H54 (cell line): ENCODE measurements around the gene PTPRD.

Source experiments
- DNase-seq: peaks from one replicate; pipeline ENCODE4 v3.0.0; 2011; ENCODE audit warnings: low spot score, mixed read lengths; ENCODE audit not compliant: insufficient read length
- FAIRE-seq: peaks from 3 replicates; lab custom pipeline; 2011; peaks lifted over from hg19 to GRCh38; lab: Jason Lieb, UNC
- POLR2A ChIP-seq: IDR thresholded peaks from 2 replicates; pipeline ENCODE4 v1.6.1; 2011; ENCODE audit warnings: low read depth, mild to moderate bottlenecking, low read length

PTPRD gene

DNA sequence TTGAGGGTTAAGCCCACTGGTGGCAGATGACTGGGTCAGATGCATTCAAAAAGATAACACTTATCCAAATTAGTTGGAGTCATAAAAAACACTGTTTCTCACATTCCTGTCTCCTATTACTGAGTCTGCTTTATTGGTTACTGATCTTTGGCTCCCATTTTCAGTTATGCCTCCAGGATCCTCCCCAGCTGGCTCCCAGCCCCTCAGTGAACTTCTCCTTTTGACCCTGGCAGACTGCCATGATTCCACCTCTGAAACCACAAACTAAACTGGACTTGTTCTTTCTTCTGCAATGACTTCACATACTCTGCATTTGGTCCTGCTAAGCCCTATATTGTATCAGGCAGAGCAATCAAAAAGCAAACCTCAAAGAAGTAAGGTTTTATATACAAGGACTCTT is 1952.4 kb downstream of the PTPRD start:
- no peak for DNase-seq
- peak; percentile 67 for FAIRE-seq

DNA sequence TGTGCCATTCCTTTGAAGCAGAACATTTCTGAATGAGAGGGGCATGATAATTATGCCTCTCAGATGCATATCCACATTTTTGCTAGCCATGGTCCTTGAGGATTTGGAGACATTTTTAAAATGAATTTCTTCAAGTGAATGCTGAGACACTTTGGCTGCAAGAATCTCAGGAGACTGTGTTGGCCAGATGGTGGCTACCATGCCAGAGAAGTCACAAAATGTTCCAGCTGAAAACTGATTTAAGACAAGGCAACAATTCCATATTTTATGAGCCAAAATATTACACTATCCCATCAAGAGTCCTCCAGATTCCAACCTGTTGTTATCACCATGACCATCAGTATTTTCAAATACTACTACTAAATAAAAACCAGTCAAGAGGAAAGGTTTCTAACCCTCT is 1953.7 kb downstream of the PTPRD start:
- DNase-seq: no peak
- no peak for TF ChIP-seq POLR2A
- FAIRE-seq: no peak

More for the DNA sequence above, 1952.4 kb downstream of the PTPRD start:
- TF ChIP-seq POLR2A: no peak

DNA sequence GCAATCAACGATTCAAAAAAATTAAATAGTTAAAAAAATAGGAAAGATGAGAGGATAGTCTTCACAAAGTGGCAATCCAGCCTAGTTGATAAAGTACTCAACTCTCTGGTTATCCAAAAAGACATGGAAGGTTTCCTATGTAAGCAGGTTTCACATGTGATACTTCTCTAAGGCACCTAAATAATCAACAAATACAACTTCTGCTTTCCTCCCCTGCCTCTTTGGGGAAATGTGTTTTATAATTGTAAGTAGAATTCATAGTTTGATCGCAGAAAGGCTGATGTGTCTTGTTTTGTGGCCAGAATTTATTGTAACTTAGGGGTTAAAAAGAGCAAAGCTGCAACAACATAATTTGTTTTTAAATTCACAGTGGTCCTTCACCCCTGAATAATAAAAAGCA is 1957.7 kb downstream of the PTPRD start:
- DNase-seq (no peak), FAIRE-seq (no peak)
- TF ChIP-seq POLR2A: no peak

DNA sequence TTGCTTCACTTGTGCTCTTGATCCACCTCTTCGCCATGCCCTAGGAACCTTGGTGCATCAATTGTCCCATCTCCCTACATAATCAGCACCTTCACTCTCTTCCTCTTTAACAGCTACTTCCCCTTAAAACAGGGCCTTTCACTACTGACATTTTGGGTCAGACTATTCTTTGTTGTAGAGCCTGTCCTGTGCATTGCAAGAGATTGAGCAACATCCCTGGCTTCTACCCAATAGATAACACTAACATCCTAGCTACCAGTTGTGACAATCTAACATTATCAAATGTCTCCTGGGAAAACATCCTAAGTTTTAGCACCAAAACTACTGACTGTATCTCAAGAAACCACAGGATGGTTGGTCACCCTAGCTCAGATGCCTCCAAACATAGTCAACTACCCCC is 1958.9 kb downstream of the PTPRD start:
- no peak for FAIRE-seq
- TF ChIP-seq POLR2A: no peak

DNA sequence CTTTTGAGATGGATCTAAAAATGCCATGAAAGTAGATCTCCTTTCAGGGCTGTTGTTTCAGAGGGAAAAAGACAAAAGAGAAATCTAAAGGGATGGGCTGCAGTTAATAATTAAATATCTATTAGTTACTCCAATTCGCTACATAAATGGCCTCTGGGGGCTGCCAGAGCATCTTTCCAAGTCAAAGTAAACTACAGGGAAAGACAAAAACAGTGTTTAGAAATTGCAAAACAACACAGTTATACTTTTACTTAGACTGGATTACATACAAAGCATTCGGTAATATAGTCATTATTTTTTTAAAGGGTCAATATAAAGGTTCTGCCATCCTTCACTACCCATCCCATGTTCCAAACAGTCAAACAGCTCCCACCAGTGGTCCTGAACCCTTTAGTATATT is 1959.7 kb downstream of the PTPRD start:
- FAIRE-seq (no peak), DNase-seq (no peak)
- no peak for TF ChIP-seq POLR2A

More for the DNA sequence above, 1958.9 kb downstream of the PTPRD start:
- no peak for DNase-seq

DNA sequence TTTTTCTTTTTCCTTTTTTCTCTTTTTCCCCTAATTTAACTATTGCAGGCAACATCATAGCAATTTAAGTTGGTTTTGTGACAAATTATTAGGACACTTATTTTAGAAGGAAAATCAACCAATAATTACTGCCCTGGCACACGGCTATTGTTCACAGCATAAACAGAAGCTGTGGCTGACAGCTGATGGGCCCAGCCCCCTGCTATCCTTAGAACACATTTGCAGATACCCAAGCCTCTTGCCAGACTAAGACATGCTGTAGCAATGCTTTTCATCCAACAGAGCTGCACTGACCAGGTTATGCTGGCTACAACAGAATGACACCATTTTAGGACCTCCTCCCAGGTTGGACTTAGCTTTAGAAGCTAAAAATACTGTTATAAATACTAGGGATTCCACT is 1960.5 kb downstream of the PTPRD start:
- TF ChIP-seq POLR2A: no peak
- DNase-seq (no peak), FAIRE-seq (no peak)

DNA sequence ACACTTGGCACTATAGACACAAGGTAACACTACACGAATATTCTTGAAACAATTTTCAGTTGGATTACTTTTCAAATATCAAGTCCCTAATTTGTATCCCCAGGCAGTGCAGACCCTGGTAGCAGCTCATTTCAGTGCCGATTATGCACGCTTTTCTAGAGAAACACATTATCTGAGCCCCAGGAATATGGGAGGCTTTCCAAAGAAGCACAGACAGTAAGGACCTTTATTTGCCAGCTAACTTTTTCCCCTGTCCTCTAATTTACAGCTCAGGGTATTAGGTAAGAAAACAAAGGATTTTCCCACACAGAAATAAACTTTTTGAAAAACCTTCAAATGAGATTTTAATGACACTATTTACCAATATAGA is 1961.0 kb downstream of the PTPRD start:
- DNase-seq (no peak), FAIRE-seq (no peak)
- TF ChIP-seq POLR2A: no peak

DNA sequence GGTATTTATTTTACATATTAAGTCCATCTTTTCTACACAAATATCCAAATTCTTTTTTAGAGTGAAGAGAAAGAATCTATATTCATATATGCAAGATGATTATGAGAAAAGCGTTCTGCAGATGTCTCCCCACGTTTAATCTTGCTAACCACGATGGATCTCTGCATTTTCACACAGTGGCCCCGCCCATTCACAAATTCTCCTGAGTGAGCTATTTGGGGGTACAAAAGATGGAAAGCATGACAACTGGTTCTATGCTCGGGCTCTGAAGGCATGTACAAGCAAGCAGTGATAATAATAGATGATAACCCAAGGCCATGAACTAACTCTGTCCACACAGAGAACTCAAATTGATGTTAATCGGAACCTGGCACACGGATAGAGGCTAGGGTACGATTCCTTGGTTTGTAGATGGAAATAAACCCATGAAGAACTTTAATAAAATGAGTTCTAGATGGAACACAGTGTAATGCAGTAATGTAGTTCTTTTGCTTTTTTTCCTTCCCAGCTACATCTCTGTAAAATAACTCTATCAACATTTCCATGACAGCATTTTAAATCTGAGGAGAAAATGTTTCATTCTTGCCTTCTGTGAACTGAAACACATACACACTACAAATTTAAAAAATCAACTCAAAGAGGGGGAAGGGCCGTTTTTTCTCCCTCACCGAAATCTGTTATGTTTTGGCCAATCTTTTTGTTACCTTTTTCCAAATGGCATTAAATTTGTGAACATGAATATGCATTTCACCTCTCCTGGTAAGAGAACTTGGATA is 1961.5 kb downstream of the PTPRD start:
- FAIRE-seq (no peak), DNase-seq (no peak)
- TF ChIP-seq POLR2A: no peak

DNA sequence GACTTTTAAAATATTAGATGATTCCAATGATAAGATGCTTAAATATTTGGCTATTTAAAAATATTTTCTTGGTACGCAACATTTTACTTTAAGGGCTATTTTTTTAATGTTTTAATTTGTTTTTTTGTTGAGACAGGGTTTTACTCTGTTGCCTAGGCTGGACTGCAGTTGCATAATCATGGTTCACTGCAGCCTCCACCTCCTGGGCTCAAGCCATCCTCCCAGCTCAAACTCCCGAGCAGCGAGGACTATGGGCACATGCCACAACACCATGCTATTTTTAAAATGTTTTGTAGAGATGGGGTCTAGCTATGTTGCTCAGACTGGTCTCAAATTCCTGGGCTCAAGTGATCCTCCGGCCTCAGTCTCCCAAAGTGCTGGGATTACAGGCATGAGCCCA is 1963.0 kb downstream of the PTPRD start:
- no peak for FAIRE-seq
- DNase-seq: no peak
- no peak for TF ChIP-seq POLR2A

DNA sequence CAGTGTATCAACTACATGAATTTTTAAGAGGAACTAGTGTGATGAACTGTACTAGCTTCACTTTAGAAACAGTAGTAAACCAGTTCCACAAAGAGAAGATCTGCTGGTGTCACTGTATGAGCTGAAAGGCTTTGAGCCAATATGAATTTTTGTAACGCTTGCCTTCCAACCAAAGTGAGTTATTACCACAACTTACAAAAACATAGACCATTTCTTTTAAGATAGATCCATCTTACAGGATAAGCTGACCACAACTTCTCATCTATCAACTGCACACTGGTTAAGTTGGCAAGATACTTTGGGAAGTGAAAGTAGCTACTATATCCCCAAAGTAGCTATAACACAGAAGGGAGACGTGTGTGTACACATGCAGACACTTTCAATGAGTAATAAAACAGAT is 1963.6 kb downstream of the PTPRD start:
- DNase-seq (no peak), FAIRE-seq (peak; percentile 43)
- no peak for TF ChIP-seq POLR2A

DNA sequence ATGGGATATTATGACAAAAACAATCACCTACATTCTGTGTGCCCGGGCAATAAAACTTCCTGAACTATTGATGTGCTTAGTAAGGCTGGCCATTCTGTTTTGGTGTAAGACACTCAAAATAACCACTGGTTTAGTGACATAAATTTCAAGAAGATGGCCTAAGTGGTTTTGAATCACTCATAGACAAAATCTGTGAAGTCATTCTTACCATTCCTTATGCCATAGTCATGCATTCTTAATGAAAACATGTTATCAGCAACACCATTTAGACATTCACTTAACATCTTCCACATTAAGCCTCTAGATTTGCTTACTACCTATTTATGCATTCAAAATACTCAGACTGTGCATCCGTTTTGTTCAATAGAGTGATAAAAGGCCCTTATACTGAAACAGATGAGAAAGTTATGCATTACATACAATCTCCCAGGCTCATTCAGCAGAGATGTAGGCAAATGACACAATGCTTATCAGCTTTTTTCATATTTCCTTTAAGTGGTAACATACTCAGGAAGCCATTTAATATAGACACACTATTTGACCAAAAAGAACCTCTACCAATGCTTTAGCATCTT is 1964.4 kb downstream of the PTPRD start:
- DNase-seq: no peak
- no peak for TF ChIP-seq POLR2A
- FAIRE-seq: peak; percentile 85

DNA sequence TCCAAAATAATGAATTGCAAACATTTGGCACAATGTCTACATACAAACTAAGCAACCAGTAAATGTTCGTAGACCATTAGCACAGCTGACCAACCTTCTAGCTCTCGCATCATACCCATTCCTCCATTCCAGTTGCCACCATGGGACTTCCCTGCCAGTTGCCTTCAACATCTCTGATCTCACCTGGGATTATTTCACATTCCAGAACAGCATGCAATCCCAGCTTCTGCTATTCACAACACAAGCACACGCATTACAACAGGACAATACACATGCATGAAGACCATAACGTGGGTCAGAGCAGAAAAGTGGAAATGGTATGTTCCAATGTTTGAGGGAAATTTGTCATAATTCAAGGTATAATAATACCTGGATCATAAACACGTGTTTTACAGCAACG is 1965.0 kb downstream of the PTPRD start:
- no peak for FAIRE-seq
- TF ChIP-seq POLR2A: no peak

DNA sequence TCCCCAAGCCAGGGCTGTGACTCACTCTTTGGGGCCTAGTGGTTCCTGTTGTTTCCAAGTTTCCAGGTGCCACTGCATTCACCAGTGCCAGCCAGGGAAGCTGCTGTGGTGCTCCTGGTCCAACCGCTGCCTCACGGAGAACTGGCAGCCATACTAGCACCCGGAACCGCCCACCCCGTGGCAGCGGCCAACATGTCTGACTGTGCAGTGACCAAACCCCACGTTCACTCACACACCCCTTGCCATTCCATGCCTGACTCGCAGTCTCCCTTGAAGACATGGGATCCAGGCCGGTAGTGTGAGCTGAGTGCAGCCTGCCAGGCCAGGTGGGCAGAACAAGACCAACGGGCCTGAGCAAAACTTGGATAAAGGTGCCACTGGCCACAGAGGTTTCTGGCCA is 1968.2 kb downstream of the PTPRD start:
- DNase-seq (no peak), FAIRE-seq (no peak)
- no peak for TF ChIP-seq POLR2A

More for the DNA sequence above, 1965.0 kb downstream of the PTPRD start:
- DNase-seq: no peak

DNA sequence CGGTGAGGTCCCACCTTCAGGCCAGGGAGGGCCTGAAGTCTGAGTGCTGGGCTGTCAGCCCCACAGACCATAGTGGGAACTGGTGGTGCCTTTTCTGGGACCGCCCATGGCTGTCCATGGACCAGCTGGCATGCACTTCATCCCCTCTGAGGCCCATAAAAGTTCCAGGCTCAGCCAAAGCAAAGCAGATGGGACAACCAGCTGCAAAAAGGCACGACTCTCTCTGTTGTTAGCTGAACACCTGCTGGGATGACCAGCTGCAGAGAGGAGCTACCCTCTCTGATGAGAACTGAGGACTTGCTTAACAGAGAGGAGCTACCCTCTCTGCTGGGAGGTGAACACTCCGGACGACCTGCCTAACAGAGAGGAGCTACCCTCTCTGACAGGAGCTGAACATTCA is 1968.9 kb downstream of the PTPRD start:
- FAIRE-seq (no peak), DNase-seq (no peak)
- no peak for TF ChIP-seq POLR2A

DNA sequence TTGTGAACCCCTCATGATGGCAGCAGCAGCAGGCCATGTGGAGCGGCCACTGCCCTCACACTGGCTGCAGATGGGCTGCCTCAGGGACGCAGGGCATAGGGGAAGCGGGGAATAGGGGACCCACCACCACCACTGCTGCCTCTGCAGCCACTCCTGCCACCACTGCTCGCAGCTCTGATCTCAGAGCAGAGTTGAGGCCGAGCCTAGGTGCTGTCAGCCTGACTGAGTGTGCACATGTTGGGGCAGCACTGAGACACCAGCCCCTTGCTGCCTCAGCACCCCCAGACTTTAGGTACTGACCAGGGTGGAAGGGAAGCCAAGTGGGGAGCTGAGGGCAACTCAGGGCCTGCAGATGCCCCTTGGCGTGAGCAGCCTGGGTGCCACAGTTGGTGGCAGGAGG is 1969.3 kb downstream of the PTPRD start:
- no peak for TF ChIP-seq POLR2A
- DNase-seq (no peak), FAIRE-seq (no peak)
